ENCODE data around the gene LMTK2. TPM values are rescaled to one million over a fixed set of nuclear protein-coding genes. Genes with fewer than 3 reads are reported as not detected.

Gene LMTK2
- total and polyA plus RNA-seq, 2 experiments from 2014 or later: 6.1 to 30.8 TPM

GRCh38 chr7:98216941-98217622 is 110.4 kb downstream of the LMTK2 start (continued):
- TF ChIP-seq REST (IDR thresholded peaks at IDR 0.05; ENCODE audit: unreplicated experiment) (no peak), EZH2 (IDR thresholded peaks at IDR 0.05; ENCODE audit: low read depth, unreplicated experiment) (no peak), JUNB (IDR thresholded peaks at IDR 0.05; ENCODE audit: unreplicated experiment) (no peak), CREB1 (CRISPR knock-in tag; IDR thresholded peaks at IDR 0.05; ENCODE audit: low read depth) (no peak), NANOG (IDR thresholded peaks at IDR 0.05; ENCODE audit: borderline replicate concordance) (no peak), POLR2AphosphoS5 (IDR thresholded peaks at IDR 0.05; ENCODE audit: low read depth) (no peak), STAT1 (IDR thresholded peaks at IDR 0.05; ENCODE audit: unreplicated experiment) (no peak), ZNF114 (CRISPR knock-in tag; IDR thresholded peaks at IDR 0.05) (no peak)
- TF ChIP-seq, protein P1, sequence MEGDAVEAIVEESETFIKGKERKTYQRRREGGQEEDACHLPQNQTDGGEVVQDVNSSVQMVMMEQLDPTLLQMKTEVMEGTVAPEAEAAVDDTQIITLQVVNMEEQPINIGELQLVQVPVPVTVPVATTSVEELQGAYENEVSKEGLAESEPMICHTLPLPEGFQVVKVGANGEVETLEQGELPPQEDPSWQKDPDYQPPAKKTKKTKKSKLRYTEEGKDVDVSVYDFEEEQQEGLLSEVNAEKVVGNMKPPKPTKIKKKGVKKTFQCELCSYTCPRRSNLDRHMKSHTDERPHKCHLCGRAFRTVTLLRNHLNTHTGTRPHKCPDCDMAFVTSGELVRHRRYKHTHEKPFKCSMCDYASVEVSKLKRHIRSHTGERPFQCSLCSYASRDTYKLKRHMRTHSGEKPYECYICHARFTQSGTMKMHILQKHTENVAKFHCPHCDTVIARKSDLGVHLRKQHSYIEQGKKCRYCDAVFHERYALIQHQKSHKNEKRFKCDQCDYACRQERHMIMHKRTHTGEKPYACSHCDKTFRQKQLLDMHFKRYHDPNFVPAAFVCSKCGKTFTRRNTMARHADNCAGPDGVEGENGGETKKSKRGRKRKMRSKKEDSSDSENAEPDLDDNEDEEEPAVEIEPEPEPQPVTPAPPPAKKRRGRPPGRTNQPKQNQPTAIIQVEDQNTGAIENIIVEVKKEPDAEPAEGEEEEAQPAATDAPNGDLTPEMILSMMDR (conservative IDR thresholded peaks at IDR 0.05; ENCODE audit: low read depth in 2 of 2): no peak
- TF ChIP-seq, protein P2, sequence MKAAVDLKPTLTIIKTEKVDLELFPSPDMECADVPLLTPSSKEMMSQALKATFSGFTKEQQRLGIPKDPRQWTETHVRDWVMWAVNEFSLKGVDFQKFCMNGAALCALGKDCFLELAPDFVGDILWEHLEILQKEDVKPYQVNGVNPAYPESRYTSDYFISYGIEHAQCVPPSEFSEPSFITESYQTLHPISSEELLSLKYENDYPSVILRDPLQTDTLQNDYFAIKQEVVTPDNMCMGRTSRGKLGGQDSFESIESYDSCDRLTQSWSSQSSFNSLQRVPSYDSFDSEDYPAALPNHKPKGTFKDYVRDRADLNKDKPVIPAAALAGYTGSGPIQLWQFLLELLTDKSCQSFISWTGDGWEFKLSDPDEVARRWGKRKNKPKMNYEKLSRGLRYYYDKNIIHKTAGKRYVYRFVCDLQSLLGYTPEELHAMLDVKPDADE (IDR thresholded peaks at IDR 0.05): no peak

DNA sequence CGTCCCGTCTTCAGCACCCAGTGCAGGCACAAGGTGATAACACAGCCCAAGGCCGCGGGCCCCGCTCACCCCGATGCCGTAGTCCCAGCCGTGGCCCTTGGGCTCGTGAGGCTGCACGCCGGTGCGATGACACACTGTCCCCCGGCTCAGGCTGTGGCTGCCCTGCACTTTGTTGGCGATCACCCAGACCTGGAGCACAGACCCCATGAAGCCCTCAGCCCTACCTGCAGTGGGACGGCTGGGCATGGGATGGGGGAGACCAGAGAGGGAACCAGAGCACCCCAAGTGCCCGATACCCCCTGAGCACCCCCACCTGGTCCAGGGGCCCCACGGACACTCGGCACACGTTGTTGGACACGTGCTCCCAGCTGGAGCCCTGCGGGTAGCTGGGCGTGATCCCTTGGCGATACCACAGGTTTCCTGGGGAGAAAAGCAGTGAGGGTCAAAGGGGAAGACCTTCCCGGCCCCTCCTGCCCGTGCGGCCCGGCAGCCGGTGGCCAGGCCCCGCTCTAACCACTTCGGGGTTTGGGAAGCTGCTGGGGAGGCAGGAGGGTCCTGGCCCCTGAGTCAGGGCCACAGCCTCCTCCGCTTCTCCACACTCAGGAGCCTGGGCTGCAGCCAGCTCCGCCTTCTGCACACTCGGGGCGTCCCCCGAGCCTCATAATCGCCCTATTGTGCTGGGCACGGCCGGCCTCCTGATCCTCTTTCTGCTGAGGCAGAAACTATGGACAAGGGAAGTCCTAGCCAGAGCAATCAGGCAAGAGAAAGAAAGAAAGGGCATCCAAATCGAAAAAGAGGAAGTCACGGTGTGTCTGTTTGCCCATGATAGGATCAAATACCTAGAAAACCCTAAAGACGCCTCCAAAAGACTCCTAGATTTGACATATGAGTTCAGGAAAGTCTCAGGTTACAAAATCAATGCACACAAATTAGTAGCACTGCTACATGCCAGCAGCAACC is 111.2 kb downstream of the LMTK2 start:
- H3K4me3 Mint-ChIP-seq: no peak overlapping the region
- ATAC-seq (no peak), DNase-seq (ENCODE audit: low spot score) (no peak)
- H3F3A ChIP-seq (replicated peaks; ENCODE audit: low read depth): no peaks in the 10 kb centered on the region
- no peak overlapping the region for H2AFZ ChIP-seq
- no peak overlapping the region for H3K4me3 ChIP-seq
- no peaks in the 10 kb centered on the region for H3K36me3 ChIP-seq (ENCODE audit: insufficient read depth)
- no peaks in the 10 kb centered on the region for H3K79me2 ChIP-seq (replicated peaks; ENCODE audit: insufficient read depth)
- H3K4me1 ChIP-seq (ENCODE audit: insufficient read depth): peaks cover 5% of the 10 kb centered on the region; the same call in 1 of the 2 replicates
- H3K9me2 ChIP-seq (ENCODE audit: insufficient read depth): no peaks in the 10 kb centered on the region
- peaks cover 4% of the 10 kb centered on the region for H3K4me1 Mint-ChIP-seq
- H3K27ac ChIP-seq (ENCODE audit: low read depth): no peak overlapping the region
- H3K27me3 ChIP-seq (ENCODE audit: insufficient read depth): no peaks in the 10 kb centered on the region
- peak overlapping the region; percentile 24 for H3K27ac Mint-ChIP-seq
- no peaks in the 10 kb centered on the region for H4K20me1 ChIP-seq (replicated peaks; ENCODE audit: insufficient read depth)
- H3K36me3 Mint-ChIP-seq (ENCODE audit: low read depth): no peaks in the 10 kb centered on the region
- no peaks in the 10 kb centered on the region for H3K27me3 Mint-ChIP-seq (ENCODE audit: insufficient read depth, low read depth, poor library complexity)
- H3K9me3 Mint-ChIP-seq: no peaks in the 10 kb centered on the region
- no peak overlapping the region for H3K4me2 ChIP-seq
- no peak for TF ChIP-seq EZH2 (IDR thresholded peaks at IDR 0.05; ENCODE audit: low read depth, unreplicated experiment)
- no peak for TF ChIP-seq POLR2AphosphoS5 (IDR thresholded peaks at IDR 0.05; ENCODE audit: low read depth)
- no peak for TF ChIP-seq JUNB (IDR thresholded peaks at IDR 0.05; ENCODE audit: unreplicated experiment)
